Stimulated activated CD8-positive, alpha-beta memory T cell treated with anti-CD3 and anti-CD28 coated beads, Interleukin-15, amount 100 ng/mL, for 48 hours (primary cell): Measurements from ENCODE around the gene SH2D4B.

ENCODE experiments used
- DNase-seq, 2 donors: peaks; one replicate each; pipeline ENCODE4 v3.0.0-alpha.2; 2020; ENCODE audit warnings: low read depth in 2 of 2

SH2D4B gene

DNA sequence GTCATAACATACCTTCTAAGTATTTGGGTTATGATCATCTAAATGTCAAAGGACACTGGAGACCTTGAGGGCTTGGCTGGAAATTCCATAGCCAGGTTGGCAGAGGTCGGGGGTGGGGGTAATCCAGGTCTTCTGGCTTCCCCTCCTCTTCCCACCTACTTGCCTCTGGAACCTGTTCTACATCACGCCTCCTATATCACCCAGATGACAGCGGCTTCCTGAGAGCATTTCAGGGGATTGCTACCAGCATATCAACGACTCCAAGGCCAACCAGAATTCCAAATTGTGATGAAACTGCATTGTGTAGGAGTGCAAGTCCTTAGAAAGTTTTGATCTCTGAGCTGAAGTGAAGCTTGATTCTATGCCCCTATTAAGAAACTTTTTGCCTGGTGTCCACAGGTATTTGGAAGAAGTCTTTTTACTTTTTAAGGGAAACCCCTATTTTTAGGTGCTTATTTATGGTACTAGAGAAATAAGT, 95.7 kb downstream of the SH2D4B start:
- DNase-seq = no peak

DNA sequence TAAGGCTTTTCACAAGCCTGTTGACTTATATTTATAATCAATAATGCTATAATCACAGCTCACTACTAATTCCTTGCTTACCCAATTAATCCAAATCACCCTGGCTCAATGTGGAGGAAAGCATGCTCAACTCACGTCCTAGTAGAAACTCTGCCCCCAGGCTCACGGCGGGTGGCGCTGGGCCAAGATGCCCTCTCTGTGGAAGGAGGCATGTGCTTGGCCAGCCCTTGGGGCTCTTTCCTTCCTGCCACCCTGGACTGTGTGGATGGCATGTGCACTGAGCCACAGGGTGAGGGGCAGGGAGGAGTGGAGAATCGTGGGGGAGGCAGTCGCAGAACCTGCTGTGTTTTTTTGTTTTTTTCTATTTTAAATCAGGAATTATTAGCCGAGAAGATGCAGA, 96.2 kb downstream of the SH2D4B start:
- no peak for DNase-seq

DNA sequence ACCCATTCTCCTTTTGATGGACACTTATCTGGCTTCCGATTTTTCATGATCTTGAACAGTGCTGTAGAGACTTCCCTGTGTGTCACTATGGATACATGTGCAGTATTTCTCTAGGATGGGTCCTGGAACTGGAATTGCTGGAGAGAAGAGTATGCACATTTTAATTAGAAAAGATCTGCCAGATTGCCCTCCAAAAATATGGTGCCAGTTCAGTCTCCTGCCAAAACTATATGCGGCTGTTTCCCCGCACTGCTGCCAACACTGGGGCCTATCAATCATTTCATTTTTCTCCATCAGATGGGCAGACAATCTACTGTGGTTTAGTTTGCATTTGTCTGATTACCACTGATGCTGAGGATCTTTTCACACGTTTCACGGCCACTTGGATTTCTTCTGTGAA, 105.0 kb downstream of the SH2D4B start:
- no peak for DNase-seq

DNA sequence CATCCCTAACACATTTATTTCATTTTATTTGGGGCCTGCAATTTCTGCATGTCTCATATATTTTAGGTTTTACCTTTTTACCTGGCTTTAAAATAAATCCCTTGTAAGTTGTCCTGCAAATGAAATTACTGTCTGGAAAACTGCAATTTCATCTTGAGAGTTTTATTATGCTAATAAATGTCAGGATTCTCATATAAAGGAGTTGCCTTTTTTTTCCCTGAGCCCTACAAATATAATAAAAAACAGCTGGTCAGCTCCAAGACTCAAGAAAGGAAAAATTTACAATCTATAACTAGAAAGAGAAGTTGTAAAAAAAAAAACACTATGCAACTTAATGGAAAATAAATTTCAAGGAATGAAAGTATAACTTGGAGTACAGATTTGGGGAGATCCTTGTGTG, 108.7 kb downstream of the SH2D4B start:
- no peak for DNase-seq

DNA sequence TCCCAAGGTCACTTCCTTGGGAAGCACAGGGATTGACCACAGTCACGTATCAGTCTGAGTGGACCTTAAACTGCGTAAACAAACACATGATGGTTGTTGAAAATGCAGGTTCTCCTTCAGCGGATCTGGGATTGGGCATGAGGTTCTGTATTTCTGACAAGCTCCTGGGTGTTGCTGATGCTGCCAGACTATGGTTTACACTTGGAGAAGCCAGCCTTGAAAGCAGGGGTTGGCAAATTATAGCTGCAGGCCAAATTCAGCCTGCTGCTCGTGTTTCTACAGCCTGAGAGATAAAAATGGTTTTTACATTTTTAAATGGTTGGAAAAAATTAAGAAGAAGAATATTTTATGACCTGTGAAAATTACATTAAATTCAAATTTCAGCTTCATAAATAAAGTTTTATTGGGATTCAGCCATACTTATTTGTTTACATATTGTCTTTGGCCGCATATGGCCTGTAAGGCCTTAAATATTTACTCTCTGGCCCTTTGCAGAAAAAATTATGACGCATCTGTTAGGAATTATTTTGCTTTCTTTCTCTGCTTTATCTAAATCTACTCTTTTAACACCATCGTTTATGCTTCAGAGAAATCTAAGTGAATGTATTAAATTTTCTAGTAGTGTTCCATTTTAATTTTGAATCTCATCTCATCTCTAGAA, 109.6 kb downstream of the SH2D4B start:
- DNase-seq = no peak

DNA sequence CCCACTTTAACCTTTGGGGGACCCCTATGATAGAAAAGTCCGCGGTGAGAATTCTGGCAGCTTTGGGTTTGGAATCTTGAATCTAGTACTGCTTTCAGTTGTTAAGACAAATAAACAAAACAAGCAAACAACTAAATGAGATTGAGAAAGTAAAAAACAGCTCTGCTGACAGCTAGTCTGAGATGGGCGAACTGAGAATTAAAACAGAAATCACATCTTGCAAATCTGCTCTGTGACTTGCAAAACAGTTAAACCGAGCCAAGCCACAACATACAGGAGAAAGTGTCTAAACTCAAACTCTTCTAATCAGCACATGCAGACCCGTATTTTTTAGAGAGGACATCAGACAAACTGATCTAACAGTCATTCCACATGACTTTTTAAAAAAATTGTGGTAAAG, 110.4 kb downstream of the SH2D4B start:
- DNase-seq = no peak

DNA sequence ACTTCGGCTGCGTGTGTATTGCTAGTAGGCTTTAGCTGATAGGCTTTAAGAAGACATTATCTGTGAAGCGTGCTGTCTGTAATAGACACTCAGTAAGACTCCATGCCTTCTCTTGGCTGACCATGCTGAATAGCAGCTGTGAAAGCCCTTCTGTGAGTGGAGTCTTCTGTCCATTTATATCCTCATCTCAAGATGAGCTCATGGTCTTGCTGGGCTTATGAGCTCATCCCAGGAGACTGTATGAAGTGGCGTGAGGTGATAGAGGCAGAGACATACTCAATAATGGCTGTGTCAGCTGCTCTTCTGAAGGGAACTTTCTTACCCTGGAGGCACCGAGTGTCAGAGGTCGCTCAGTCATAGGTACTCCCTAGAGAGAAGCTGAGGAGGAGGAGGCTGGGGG, 111.5 kb downstream of the SH2D4B start:
- DNase-seq = no peak

DNA sequence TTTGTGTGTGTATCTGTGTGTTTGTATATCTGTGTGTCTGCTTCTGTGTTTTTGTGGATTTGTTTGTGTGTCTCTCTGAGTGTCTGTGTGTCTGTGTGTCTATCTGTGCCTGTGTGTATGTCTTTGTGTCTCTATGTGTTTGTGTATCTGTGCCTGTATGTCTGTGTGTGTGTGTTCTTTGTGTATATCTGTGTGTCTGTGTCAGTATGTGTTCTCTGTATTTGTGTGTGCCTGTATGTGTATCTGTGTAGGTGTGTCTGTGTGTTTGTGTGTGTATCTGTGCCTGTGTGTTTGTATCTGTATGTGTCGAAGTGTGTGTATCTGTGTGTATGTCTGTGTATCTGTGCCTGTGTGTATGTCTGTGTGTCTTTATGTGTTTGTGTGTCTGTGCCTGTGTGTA, 118.2 kb downstream of the SH2D4B start:
- DNase-seq = no peak

DNA sequence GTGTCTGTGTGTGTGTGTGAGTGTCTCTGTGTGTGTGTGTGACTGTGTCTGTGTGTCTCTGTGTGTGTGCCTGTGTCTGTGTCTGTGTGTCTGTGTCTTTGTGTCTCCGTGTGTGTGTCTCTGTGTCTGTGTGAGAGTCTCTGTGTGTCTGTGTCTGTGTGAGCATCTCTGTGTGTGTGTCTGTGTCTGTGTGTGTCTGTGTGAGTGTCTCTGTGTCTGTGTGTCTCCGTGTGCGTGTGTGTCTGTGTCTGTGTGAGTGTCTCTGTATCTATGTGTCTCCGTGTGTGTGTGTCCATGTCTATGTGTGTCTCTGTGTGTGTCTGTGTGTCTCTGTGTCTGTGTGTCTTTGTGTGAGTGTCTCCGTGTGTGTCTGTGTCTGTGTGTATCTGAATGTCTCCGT, 120.4 kb downstream of the SH2D4B start:
- DNase-seq = no peak

DNA sequence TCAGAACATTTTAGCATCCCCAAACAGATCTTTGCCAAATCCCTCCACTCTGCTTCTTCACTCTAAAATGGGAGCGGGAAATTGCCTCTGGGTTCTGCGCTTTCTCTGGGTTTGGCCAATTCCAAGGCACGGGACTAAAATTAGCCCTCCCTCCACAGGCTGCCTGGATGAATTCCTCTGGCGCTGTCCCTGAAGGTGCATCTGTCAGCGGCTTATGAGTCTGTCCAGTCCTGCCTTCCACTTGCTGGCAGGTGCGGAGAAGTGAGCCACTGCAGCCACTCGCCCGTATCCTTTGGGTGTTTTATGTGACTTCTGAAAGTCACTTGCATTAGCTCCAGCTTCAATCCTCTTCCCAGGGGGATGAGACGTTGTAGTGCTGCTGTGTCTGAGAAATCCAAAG, 121.6 kb downstream of the SH2D4B start:
- no peak for DNase-seq

DNA sequence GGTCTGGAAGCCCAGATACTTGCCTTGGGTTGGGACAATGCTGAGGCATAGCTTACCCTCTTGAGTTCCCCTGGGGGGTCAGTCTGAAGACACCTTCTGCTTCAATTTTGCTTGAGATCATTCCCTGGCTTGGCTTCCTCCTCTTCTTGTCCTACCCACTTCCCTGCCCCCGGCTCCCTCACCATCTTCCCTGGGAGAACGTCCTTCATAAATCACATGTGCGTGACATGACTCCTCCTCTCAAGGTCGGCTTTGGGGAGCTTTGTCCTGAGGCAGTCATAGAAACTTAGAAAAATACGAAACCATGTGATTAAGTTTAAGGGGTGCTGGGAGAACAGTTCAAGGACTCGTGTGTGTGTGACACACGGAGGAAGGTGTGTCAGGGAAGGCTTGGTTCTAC, 122.6 kb downstream of the SH2D4B start:
- no peak for DNase-seq

DNA sequence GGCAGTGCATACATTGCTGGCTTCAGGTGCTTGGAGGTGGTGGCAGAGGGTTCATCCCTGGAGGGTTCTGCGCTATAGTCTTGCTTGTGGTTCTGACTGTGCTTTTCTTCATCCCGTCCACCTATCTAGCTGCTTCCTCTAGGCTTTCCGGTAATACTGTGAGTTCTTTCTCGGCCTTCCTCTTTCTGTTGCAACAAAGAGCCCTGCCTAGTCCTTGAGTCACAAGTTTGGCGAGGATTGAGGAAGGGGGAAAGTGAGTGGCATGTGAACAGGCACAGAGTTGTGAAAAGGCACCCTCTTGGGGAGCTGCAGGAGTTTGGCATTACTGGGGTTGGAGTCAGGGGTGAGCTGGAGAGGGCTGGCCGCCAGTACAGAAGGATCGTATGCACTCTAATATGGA, 123.0 kb downstream of the SH2D4B start:
- DNase-seq = no peak

DNA sequence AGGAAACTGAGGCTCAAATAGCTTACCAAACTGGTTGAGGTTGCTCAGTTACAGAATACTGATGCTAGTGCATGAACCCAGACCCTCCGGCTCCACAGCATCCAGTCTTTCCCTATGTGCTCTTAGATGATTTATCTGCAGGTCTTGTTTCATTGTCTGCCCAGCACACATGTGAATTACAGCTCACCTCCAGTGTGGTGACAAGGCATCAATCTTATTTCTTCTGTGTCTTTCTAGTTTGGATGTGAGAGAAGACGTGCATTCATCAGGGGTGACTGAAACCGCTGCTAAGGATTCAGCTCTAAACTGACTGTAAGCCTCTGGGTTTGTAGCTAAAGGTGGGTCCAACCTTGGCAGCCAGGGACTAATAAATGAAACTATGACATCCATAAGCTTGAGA, 123.8 kb downstream of the SH2D4B start:
- DNase-seq = no peak

DNA sequence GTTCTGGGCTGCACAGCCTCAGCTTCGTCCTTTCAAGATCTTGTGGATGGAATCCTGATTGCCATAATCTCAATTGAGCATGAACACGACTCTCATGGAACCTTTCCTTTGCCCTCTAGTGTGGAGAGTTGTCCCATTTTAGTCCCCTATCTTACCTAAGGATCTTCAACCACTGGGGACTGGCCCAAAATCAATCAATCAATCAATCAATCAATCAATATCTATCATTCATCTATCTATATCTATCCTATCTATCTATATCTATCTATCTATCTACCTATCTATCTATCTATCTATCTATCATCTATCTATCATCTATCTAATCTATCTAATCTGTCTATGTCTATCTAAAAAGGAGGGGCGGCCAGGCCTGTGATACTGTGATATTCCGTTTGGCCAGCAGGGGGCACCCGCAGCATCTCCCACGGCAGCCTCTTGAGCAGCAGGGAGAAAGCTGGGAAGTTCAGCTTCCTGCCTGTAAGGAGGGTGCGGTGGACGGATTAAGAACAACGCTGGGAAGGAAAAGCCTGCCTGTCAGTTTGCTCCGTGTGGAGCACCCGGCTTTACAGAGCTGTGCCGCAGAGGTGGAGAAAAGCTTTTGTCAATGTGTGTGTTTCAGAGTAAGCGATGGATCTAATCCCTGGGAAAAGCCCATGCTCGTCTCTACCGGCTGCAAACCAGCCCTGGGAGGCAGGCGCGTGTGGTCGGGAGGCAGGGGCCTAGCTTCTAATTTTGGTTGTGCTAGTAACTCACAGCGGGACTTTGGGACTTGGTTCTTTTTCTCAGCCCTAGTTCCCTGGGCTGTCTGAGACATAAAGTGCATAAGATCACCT, 124.9 kb downstream of the SH2D4B start:
- peak; percentile 36 to 39 for DNase-seq

DNA sequence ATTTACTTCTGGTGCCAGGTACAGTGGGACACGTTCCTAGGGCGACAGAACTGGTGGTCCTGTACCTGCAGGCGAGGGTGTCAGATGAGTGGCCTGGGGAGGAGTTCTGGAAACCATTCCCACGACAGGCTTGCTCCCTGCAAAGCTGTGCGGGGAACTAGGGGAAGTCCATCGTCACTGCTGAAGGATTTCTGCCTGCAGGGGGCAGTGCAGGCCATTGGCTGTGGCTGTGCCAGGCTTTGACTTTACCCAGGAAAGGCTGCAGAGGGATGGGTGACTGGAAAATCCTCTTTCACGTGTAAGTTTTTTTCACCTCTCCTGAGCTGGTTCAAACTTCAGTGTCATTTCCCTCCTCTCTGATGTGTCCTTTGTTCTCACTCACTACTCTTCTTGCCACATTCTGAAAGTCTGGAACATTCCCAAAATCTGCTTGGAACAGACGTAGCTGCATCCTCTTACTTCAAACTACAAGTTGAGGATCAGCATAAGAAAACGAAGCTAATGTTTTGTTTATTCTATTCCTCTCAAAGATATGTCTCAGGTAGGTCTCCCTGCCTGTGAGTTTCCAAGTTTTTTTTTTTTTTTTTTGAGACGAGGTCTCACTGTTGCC, 126.5 kb downstream of the SH2D4B start:
- DNase-seq = peak; percentile 5 to 24

DNA sequence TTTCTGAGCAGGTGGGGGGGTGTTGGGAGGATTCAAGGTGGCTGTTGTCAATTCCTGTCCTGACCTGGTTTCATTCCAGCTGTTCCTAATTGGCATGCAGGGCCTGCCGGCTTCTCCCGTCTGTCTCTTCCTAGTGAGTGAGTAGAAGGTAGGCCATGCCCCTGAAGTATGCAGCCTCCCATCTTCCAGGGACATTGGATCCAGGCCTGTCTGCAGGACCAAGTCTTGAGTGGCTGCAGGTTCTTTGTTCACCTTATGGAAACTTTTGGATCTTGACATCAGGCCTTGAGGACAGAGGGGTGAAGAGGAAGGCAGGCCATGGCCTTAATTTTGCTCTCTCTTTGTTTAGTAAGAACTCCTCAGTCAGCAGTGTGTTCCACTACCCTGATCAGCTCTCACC, 131.8 kb downstream of the SH2D4B start:
- no peak for DNase-seq

DNA sequence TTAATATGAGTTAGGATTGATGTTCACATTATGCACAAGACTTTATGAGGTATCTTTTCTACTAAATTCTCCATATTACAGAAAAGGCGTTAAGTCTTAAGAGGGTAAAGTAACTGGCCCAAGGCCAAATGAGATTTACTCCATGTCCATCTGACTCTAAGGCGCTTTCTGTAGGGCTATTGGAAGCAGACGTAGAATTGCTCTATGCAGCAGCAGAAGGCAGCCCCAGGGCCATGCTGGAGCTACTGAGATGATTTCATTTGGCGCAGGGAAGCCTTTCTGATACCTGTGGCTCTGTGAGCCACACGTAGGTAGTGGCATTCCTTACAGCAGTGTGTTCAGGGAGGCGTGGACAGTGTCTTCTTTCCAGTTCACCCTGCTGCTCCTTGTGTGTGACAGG, 133.1 kb downstream of the SH2D4B start:
- DNase-seq = no peak

DNA sequence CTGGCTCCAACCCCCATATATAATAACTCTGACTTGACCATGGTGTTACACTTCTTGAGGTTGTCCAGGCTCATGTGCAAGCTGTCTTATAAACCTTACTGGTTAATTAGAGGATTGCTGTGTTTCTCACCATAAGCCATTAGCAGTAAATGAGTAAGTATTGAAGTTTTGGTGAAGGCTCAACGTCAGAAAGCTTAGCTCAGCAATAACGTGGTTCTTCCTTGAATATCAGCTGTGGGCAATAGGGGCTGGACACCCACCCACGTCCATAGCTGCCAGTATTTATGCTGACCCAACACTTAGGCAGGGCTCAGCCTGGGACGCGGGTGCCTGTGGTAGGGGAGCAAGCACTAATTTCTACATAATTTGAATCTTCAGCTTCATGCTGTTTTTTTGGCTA, 134.1 kb downstream of the SH2D4B start:
- no peak for DNase-seq

DNA sequence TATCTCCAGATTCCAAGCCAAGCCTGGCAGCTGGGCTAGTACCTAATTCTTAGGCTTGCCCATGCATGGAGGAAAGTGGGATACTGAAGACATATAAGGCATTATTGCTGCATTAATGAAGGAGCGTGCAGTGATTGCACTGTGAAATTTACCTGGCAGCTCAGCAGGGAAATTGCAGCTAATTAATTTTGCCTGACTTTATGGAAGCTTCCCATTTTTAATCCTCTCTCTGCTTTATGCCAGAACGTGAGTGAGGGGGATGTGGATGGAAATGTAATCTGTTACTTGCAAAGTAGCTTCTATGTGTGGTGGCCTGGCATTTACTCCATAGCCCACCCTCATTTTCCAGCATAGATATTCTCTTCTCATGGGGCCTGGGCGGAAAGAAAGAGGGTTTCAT, 134.9 kb downstream of the SH2D4B start:
- DNase-seq = no peak

DNA sequence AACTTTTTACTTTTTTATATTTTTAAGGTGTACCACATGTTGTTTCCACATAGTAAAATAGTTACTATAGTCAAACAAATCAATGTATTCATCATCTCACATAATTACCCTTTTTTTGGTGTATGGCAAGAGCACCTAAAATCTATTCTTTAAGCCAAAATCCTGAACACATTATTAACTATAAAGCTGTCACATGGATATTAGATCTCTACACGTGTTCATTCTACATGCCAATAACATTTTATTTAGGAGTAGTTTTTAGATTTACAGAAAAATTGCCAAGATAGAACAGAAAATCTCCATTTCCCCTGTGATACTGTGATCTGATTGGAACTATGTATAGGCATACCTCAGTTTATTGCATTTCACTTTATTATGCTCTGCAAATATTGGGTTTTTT, 137.1 kb downstream of the SH2D4B start:
- no peak for DNase-seq

DNA sequence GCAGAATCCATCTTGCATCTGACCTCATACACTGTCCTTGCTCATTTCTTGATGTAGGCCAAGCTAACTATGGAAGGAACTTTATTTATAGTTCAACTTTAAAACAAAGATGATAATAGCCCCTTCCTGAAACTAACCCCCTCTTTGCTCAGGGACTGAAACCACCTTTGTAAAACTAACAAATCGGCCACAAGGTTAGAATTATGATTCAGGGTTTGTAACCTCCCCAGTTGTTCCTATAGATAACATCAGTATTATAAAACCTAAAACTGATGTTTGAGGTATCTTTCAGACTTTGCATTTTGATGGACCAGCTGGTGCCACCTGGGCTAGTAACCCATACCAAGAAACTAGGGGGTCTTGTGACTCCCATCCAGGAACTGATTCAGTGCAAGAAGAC, 143.4 kb downstream of the SH2D4B start:
- no peak for DNase-seq

DNA sequence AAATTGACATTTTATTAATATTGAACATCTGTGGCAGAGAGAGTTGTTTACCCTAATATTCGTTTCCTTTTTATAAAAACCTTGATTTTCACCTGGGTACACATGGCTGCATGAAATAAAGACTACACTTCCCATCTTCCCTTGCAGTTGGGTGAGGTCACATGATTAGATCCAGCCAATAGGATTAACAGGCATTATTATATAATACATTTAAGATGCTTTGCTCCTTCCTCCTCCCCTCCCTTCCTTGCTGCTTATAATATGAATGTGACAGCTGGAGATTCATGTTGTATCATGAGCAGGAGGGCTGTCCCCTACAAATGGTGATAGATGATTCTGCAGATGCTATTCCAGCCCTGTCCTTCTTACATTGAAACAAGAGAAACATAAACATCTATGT, 146.6 kb downstream of the SH2D4B start:
- DNase-seq = no peak

DNA sequence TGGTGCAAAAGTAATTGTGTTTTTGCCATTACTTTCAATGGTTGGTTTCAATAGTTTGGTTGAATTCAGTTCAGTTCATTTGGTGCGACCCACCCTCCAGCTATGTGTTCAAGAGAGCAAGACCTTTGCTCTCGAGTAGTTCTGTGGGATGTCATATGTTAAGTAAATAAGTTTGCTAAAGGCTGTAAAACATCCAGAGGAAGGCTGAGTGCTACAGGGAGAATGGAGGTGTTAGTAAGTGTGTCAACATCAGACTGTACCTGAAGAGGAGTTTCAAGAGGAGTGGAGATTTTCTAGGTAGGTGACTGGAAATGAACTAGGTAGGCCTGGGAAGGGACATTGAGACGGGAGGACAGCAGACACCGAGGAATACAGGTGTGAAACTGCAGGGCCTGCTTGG, 147.7 kb downstream of the SH2D4B start:
- DNase-seq = no peak
